WERI-Rb-1 (cell line): ENCODE measurements around the gene ILKAP.

ENCODE experiments used
- DNase-seq: peaks from one replicate; pipeline ENCODE4 v3.0.0-alpha.2; 2020
- H3K27ac ChIP-seq: fragments of 250-450 bp; sonication (Bioruptor Pico); 2 replicates; pipeline ENCODE4 v1.5.1; 2020; ENCODE audit warnings: mild to moderate bottlenecking, moderate library complexity
- H3K27me3 ChIP-seq: fragments of 250-450 bp; sonication (Bioruptor Pico); 2 replicates; pipeline ENCODE4 v1.5.1; 2021; ENCODE audit warnings: mild to moderate bottlenecking, low read depth, moderate library complexity; ENCODE audit not compliant: insufficient read depth, severe bottlenecking
- H3K36me3 ChIP-seq: fragments of 250-450 bp; sonication (Bioruptor Pico); 2 replicates; pipeline ENCODE4 v1.5.1; 2020; ENCODE audit warnings: mild to moderate bottlenecking, moderate library complexity
- H3K4me3 ChIP-seq: 2 replicates; pipeline ENCODE4 v1.5.1; 2011; ENCODE audit warnings: low read depth, mild to moderate bottlenecking, control low read depth, low read length
- H3K9me3 ChIP-seq: fragments of 250-450 bp; sonication (Bioruptor Pico); 2 replicates; pipeline ENCODE4 v1.5.1; 2021; ENCODE audit warnings: mild to moderate bottlenecking, moderate library complexity; ENCODE audit not compliant: severe bottlenecking
- CTCF ChIP-seq: IDR thresholded peaks from 2 replicates; pipeline ENCODE4 v1.5.1; 2011; ENCODE audit warnings: low read depth, mild to moderate bottlenecking, control low read depth, inconsistent platforms, low read length

ILKAP gene

GRCh38 chr2:238167344-238167715 is 36.2 kb downstream of the ILKAP start:
- Histone ChIP-seq H3K36me3 (peaks cover 45% of the 10 kb centered on the region), H3K27ac (no peak overlapping the region), H3K9me3 (no peaks in the 10 kb centered on the region), H3K27me3 (no peaks in the 10 kb centered on the region), H3K4me3 (no peak overlapping the region)
- TF ChIP-seq CTCF, result no peak
- no peak for DNase-seq

- TF ChIP-seq CTCF, result no peak
- no peak for DNase-seq
- H3K27ac ChIP-seq, result no peak overlapping the region
- H3K4me3 ChIP-seq, result no peak overlapping the region
- no peaks in the 10 kb centered on the region for H3K27me3 ChIP-seq
- no peaks in the 10 kb centered on the region for H3K9me3 ChIP-seq
- H3K36me3 ChIP-seq, result peaks cover 39% of the 10 kb centered on the region
Observed at GRCh38 chr2:238166391-238167343, 36.8 kb downstream of the ILKAP start.

- Histone ChIP-seq H3K27me3 (no peaks in the 10 kb centered on the region), H3K4me3 (no peak overlapping the region), H3K27ac (no peak overlapping the region), H3K9me3 (no peaks in the 10 kb centered on the region), H3K36me3 (peaks cover 29% of the 10 kb centered on the region)
- TF ChIP-seq CTCF, result no peak
- DNase-seq, result no peak
Observed at GRCh38 chr2:238165288-238165921, 38.1 kb downstream of the ILKAP start.

- TF ChIP-seq CTCF, result no peak
- Histone ChIP-seq H3K9me3 (no peaks in the 10 kb centered on the region), H3K36me3 (peaks cover 24% of the 10 kb centered on the region), H3K27ac (no peak overlapping the region), H3K4me3 (no peak overlapping the region), H3K27me3 (no peaks in the 10 kb centered on the region)
- DNase-seq, result no peak
Observed at GRCh38 chr2:238164906-238165287, 38.6 kb downstream of the ILKAP start.

GRCh38 chr2:238163481-238164198 is 39.9 kb downstream of the ILKAP start:
- H3K27me3 ChIP-seq, result no peaks in the 10 kb centered on the region
- H3K4me3 ChIP-seq, result no peak overlapping the region
- TF ChIP-seq CTCF, result no peak
- H3K27ac ChIP-seq, result no peak overlapping the region
- DNase-seq, result no peak
- H3K9me3 ChIP-seq, result no peaks in the 10 kb centered on the region
- H3K36me3 ChIP-seq, result peaks cover 12% of the 10 kb centered on the region
